A549 (cell line): ENCODE data around the gene TGDS. TPM values are rescaled to one million over a fixed set of nuclear protein-coding genes. Genes with fewer than 3 reads are reported as not detected.
A peak's percentile ranks its signal among the peaks of the same experiment; 100 is the strongest.

Experiments
- ATAC-seq, 2 experiments: fragments of 200-7000 bp in 1 of 2; fragments of >200 bp in 1 of 2; cut with Nextera tagmentation in 1 of 2; cut with Tn5 transposase in 1 of 2; 3 replicates each; pipeline versions ENCODE4 v1.8.0 to v1.9.1; 2018 to 2020; ENCODE audit warnings: mild to moderate bottlenecking in 1 of 2, moderate library complexity in 1 of 2
- CTCF ChIA-PET: fragments of 300-600 bp; sonication (Branson Sonifier 250); formaldehyde crosslinking; extraction: SDS; loops from one replicate; lab custom pipeline; 2021; ENCODE audit warnings: antibody characterized with exemption, inconsistent platforms; lab: Yijun Ruan, JAX
- POLR2A ChIA-PET: fragments of 350-600 bp; formaldehyde crosslinking; extraction: SDS; loops from one replicate; lab custom pipeline; 2021; ENCODE audit warnings: antibody characterized with exemption, inconsistent platforms; lab: Yijun Ruan, JAX
- DNase-seq, 2 experiments: peaks; one replicate each; pipeline versions ENCODE4 v3.0.0 to v3.0.0-alpha.2; 2011 to 2016; ENCODE audit warnings: low read depth in 1 of 2, low spot score in 1 of 2
- FAIRE-seq: peaks from 2 replicates; lab custom pipeline; 2011; peaks lifted over from hg19 to GRCh38; lab: Jason Lieb, UNC
- H3K27ac ChIP-seq, 2 experiments: fragments of >200 bp; sonication (Bioruptor Twin); formaldehyde crosslinking; 3 replicates each; pipeline ENCODE4 v1.5.1; 2016 to 2017
- H3K4me1 ChIP-seq: fragments of >200 bp; sonication (Bioruptor Twin); formaldehyde crosslinking; 3 replicates; pipeline ENCODE4 v1.6.1; 2016
- H3K4me2 ChIP-seq: fragments of >200 bp; sonication (Bioruptor Twin); formaldehyde crosslinking; 3 replicates; pipeline ENCODE4 v1.6.1; 2016
- H3K4me3 ChIP-seq: fragments of >200 bp; sonication (Bioruptor Twin); formaldehyde crosslinking; 3 replicates; pipeline ENCODE4 v1.5.1; 2016
- H3K9me3 ChIP-seq: fragments of >200 bp; sonication (Bioruptor Twin); formaldehyde crosslinking; 3 replicates; pipeline ENCODE4 v1.6.1; 2016
- CBX8 ChIP-seq: fragments of 200-600 bp; sonication (generic); IDR thresholded peaks from 2 replicates; pipeline ENCODE4 v1.6.1; 2016
- CEBPB ChIP-seq, 2 experiments: fragments of >200 bp in 1 of 2; sonication (Bioruptor Twin) in 1 of 2; formaldehyde crosslinking in 1 of 2; IDR thresholded peaks; 2 replicates each; pipeline ENCODE4 v1.6.1; 2012 to 2016
- CHD4 ChIP-seq: fragments of 200-600 bp; sonication (generic); IDR thresholded peaks from 2 replicates; pipeline ENCODE4 v1.6.1; 2016; ENCODE audit warnings: antibody characterized with exemption, mild to moderate bottlenecking, borderline replicate concordance
- EHMT2 ChIP-seq: fragments of 200-600 bp; sonication (generic); IDR thresholded peaks from 2 replicates; pipeline ENCODE4 v1.6.1; 2016; ENCODE audit warnings: antibody characterized with exemption, low read depth, mild to moderate bottlenecking, moderate library complexity
- ESRRA ChIP-seq: fragments of 150-350 bp; IDR thresholded peaks from 2 replicates; pipeline ENCODE4 v1.6.1; 2014; ENCODE audit warnings: mild to moderate bottlenecking, low read length, borderline replicate concordance
- HDAC2 ChIP-seq: fragments of 200-600 bp; sonication (generic); IDR thresholded peaks from 2 replicates; pipeline ENCODE4 v1.6.1; 2016
- HEYL ChIP-seq: fragments of 250-450 bp; sonication (Bioruptor Pico); IDR thresholded peaks from 2 replicates; pipeline ENCODE4 v1.8.0; 2021; ENCODE audit warnings: mild to moderate bottlenecking, moderate library complexity
- HOXA7 ChIP-seq: fragments of 250-450 bp; sonication (Bioruptor Pico); IDR thresholded peaks from 2 replicates; pipeline ENCODE4 v1.5.0; 2020; ENCODE audit warnings: mild to moderate bottlenecking, moderate library complexity
- HOXB13 ChIP-seq: fragments of 250-450 bp; sonication (Bioruptor Pico); IDR thresholded peaks from 2 replicates; pipeline ENCODE4 v1.5.0; 2020; ENCODE audit warnings: low read depth, mild to moderate bottlenecking, moderate library complexity
- JUN ChIP-seq, 2 experiments: fragments of >200 bp; sonication (Bioruptor Twin); formaldehyde crosslinking; IDR thresholded peaks; 2 replicates in 1 of 2; 3 replicates in 1 of 2; pipeline ENCODE4 v1.6.1; 2016 to 2017
- KDM1A ChIP-seq: fragments of 200-600 bp; sonication (generic); IDR thresholded peaks from 2 replicates; pipeline ENCODE4 v1.6.1; 2016; ENCODE audit warnings: low read depth, mild to moderate bottlenecking
- MYC ChIP-seq: IDR thresholded peaks from 2 replicates; pipeline ENCODE4 v1.6.1; 2012; ENCODE audit warnings: mild to moderate bottlenecking, inconsistent platforms, low read length, improper control_type of control experiment, borderline replicate concordance
- NFE2L2 ChIP-seq: fragments of 150-350 bp; conservative IDR thresholded peaks from 2 replicates; pipeline ENCODE4 v1.6.1; 2014; ENCODE audit warnings: low read length
- PHF8 ChIP-seq: fragments of 200-600 bp; sonication (generic); IDR thresholded peaks from 2 replicates; pipeline ENCODE4 v1.6.1; 2016; ENCODE audit warnings: low read depth, mild to moderate bottlenecking, antibody characterized with exemption, moderate library complexity, borderline replicate concordance
- RAD21 ChIP-seq, 2 experiments: fragments of >200 bp in 1 of 2; sonication (Bioruptor Twin) in 1 of 2; formaldehyde crosslinking in 1 of 2; IDR thresholded peaks in 1 of 2; conservative IDR thresholded peaks in 1 of 2; 2 replicates in 1 of 2; 3 replicates in 1 of 2; pipeline ENCODE4 v1.6.1; 2012 to 2018; ENCODE audit warnings: inconsistent platforms in 1 of 2
- RARB ChIP-seq: fragments of 250-450 bp; sonication (Bioruptor Pico); IDR thresholded peaks from 2 replicates; pipeline ENCODE4 v1.8.0; 2021; ENCODE audit warnings: mild to moderate bottlenecking, moderate library complexity
- RFX5 ChIP-seq: fragments of 450-650 bp; IDR thresholded peaks from 2 replicates; pipeline ENCODE4 v1.7.1; 2014; ENCODE audit warnings: antibody characterized with exemption, mild to moderate bottlenecking, moderate library complexity
- SMC3 ChIP-seq: fragments of >200 bp; sonication (Bioruptor Twin); formaldehyde crosslinking; IDR thresholded peaks from 3 replicates; pipeline ENCODE4 v1.6.1; 2018; ENCODE audit warnings: inconsistent platforms
- TP53 ChIP-seq: fragments of 250-450 bp; sonication (Bioruptor Pico); IDR thresholded peaks from 2 replicates; pipeline ENCODE4 v1.5.0; 2021; ENCODE audit warnings: mild to moderate bottlenecking, moderate library complexity
- ZC3H11A ChIP-seq: fragments of 450-650 bp; IDR thresholded peaks from 2 replicates; pipeline ENCODE4 v1.6.1; 2014; ENCODE audit warnings: antibody characterized with exemption, mild to moderate bottlenecking
- ZSCAN20 ChIP-seq: fragments of 250-450 bp; sonication (Bioruptor Pico); IDR thresholded peaks from 2 replicates; pipeline ENCODE4 v1.8.0; 2022; ENCODE audit warnings: mild to moderate bottlenecking, moderate library complexity
- WGBS: methylation state at CpG from one replicate; pipeline ENCODE4 v1.1.6; 2017; ENCODE audit errors: missing lambda C conversion rate; 5-methylcytosine and 5-hydroxymethylcytosine counted together
- polyA plus RNA-seq, 4 experiments: library from polyadenylated mRNA; depleted of rRNA in 3 of 4; stranded (reverse); fragments of >200 nt; fragmentation: RNase III in 1 of 4; extraction: RNeasy Plus Mini Kit Qiagen cat#74134 plus additional on column Dnase treatment in 1 of 4; gene quantifications; 2 replicates in 3 of 4; 3 replicates in 1 of 4; pipeline ENCODE4 v1.2.3, GENCODE V29; 2011 to 2017
- TF ChIP-seq, protein P1 (sequence below): IDR thresholded peaks from 2 replicates; pipeline ENCODE4 v1.6.1; 2012; ENCODE audit warnings: low read depth, borderline replicate concordance
- TF ChIP-seq, protein P2 (sequence below): IDR thresholded peaks from 2 replicates; pipeline ENCODE4 v1.6.1; 2012
- TF ChIP-seq, protein P3 (sequence below): fragments of 450-650 bp; IDR thresholded peaks from 2 replicates; pipeline ENCODE4 v1.6.1; 2014; ENCODE audit warnings: antibody characterized with exemption
- TF ChIP-seq, protein P4 (sequence below): fragments of >200 bp; sonication (Bioruptor Twin); formaldehyde crosslinking; IDR thresholded peaks from 3 replicates; pipeline ENCODE4 v1.5.1; 2016
- TF ChIP-seq, protein P5 (sequence below): fragments of >200 bp; sonication (Bioruptor Twin); formaldehyde crosslinking; IDR thresholded peaks from 2 replicates; pipeline ENCODE4 v1.6.1; 2016
- TF ChIP-seq, protein P6 (sequence below): fragments of >200 bp; sonication (Bioruptor Twin); formaldehyde crosslinking; IDR thresholded peaks from 3 replicates; pipeline ENCODE4 v1.6.1; 2016

The TGDS gene
- polyA plus RNA-seq, 2 of the 4 experiments (the other 2 are of a cell fraction): 6.8 to 24.3 TPM

DNA sequence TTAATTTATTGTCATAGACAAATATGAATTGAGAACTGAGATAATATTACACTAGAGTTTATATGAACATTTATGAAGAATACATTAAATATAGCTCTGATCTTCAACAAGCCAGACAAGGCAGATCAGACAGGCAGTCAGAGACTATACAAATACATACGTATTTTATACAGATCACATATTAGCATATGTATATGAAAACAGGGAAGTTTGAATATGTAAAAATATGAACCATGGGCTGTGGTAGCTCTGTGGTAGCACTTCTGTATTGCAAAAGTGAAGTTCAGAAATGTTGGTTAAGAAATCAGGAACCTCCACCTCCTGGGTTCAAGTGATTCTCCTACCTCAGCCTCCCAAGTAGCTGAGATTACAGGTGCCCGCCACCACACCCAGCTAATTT lies 26.4 kb upstream of the TGDS start:
- Histone ChIP-seq H3K4me1 (no peaks in the 10 kb centered on the region), H3K4me3 (no peak overlapping the region), H3K9me3 (no peaks in the 10 kb centered on the region), H3K27ac (no peak overlapping the region), H3K4me2 (no peak overlapping the region)
- ATAC-seq (no peak), DNase-seq (no peak), FAIRE-seq (no peak)
- TF ChIP-seq JUN (IDR thresholded peaks at IDR 0.05): no peak
- no peak for TF ChIP-seq HOXA7 (CRISPR knock-in tag)
- no peak for TF ChIP-seq CHD4
- no peak for TF ChIP-seq HOXB13
- no peak for TF ChIP-seq ESRRA
- TF ChIP-seq HEYL (CRISPR knock-in tag): no peak
- no peak for TF ChIP-seq RAD21 (conservative IDR thresholded peaks at IDR 0.05 in 1 of 2, IDR thresholded peaks at IDR 0.05 in 1 of 2)
- TF ChIP-seq CBX8: no peak
- TF ChIP-seq, protein P1, sequence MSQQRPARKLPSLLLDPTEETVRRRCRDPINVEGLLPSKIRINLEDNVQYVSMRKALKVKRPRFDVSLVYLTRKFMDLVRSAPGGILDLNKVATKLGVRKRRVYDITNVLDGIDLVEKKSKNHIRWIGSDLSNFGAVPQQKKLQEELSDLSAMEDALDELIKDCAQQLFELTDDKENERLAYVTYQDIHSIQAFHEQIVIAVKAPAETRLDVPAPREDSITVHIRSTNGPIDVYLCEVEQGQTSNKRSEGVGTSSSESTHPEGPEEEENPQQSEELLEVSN: no peak
- TF ChIP-seq RARB: no peak
- TF ChIP-seq EHMT2: no peak
- TF ChIP-seq SMC3: no peak
- TF ChIP-seq, protein P2, sequence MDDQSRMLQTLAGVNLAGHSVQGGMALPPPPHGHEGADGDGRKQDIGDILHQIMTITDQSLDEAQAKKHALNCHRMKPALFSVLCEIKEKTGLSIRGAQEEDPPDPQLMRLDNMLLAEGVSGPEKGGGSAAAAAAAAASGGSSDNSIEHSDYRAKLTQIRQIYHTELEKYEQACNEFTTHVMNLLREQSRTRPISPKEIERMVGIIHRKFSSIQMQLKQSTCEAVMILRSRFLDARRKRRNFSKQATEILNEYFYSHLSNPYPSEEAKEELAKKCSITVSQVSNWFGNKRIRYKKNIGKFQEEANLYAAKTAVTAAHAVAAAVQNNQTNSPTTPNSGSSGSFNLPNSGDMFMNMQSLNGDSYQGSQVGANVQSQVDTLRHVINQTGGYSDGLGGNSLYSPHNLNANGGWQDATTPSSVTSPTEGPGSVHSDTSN: no peak
- TF ChIP-seq HDAC2: no peak
- TF ChIP-seq, protein P3, sequence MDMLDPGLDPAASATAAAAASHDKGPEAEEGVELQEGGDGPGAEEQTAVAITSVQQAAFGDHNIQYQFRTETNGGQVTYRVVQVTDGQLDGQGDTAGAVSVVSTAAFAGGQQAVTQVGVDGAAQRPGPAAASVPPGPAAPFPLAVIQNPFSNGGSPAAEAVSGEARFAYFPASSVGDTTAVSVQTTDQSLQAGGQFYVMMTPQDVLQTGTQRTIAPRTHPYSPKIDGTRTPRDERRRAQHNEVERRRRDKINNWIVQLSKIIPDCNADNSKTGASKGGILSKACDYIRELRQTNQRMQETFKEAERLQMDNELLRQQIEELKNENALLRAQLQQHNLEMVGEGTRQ: no peak
- TF ChIP-seq, protein P4, sequence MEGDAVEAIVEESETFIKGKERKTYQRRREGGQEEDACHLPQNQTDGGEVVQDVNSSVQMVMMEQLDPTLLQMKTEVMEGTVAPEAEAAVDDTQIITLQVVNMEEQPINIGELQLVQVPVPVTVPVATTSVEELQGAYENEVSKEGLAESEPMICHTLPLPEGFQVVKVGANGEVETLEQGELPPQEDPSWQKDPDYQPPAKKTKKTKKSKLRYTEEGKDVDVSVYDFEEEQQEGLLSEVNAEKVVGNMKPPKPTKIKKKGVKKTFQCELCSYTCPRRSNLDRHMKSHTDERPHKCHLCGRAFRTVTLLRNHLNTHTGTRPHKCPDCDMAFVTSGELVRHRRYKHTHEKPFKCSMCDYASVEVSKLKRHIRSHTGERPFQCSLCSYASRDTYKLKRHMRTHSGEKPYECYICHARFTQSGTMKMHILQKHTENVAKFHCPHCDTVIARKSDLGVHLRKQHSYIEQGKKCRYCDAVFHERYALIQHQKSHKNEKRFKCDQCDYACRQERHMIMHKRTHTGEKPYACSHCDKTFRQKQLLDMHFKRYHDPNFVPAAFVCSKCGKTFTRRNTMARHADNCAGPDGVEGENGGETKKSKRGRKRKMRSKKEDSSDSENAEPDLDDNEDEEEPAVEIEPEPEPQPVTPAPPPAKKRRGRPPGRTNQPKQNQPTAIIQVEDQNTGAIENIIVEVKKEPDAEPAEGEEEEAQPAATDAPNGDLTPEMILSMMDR: no peak
- POLR2A ChIA-PET: no interaction called here
- CTCF ChIA-PET: interaction anchor here (1.5 kb wide), 1 partner anchor 782 kb away, joined by 3 read pairs; no protein-coding TSS in a partner anchor
- WGBS: 92% methylated on average over 2 of the region's 2 CpGs

DNA sequence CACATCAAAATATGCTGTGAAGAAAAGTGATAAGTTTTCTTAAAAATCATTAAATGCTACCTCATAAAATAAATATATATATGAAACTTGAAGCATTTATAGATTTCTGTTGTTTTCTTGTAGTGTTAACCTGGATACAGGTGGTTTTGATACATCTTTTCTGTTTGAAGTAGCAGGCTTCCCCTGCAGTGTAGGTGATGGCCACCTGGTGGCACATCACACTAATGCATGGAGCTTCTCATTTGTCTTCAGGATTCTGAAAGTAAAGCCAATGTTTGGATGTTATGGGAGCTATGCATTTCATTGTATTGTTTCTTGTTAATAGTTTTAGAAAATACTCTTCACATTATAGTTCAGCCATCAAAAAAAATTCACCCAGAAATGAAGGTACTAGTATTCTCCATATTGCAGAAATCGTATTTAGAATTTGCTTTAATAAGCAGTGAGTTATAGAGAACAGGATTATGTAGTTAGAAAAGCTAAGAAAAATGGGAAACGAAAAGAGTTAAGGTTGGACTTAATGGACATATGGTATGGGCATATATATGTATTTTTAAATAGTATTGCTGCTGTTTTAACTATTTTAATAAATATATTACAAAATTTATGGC lies 24.4 kb upstream of the TGDS start:
- POLR2A ChIA-PET: interaction anchor here (1.4 kb wide), 1 partner anchor 347 kb away, joined by 6 read pairs; no protein-coding TSS in a partner anchor
- 44% methylated on average over 2 of the region's 2 CpGs for WGBS
- TF ChIP-seq KDM1A: no peak
- TF ChIP-seq, protein P1: no peak
- TF ChIP-seq ZC3H11A: no peak
- TF ChIP-seq, protein P3: no peak
- TF ChIP-seq, protein P5, sequence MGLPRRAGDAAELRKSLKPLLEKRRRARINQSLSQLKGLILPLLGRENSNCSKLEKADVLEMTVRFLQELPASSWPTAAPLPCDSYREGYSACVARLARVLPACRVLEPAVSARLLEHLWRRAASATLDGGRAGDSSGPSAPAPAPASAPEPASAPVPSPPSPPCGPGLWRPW: no peak
- TF ChIP-seq CHD4: no peak
- TF ChIP-seq, protein P6, sequence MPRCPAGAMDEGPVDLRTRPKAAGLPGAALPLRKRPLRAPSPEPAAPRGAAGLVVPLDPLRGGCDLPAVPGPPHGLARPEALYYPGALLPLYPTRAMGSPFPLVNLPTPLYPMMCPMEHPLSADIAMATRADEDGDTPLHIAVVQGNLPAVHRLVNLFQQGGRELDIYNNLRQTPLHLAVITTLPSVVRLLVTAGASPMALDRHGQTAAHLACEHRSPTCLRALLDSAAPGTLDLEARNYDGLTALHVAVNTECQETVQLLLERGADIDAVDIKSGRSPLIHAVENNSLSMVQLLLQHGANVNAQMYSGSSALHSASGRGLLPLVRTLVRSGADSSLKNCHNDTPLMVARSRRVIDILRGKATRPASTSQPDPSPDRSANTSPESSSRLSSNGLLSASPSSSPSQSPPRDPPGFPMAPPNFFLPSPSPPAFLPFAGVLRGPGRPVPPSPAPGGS: no peak
- TF ChIP-seq, protein P2: no peak
- no peak for TF ChIP-seq PHF8
- peak; percentile 59 to 68; a peak in 4 of 5 replicates for TF ChIP-seq RAD21 (conservative IDR thresholded peaks at IDR 0.05 in 1 of 2, IDR thresholded peaks at IDR 0.05 in 1 of 2)
- TF ChIP-seq NFE2L2: no peak
- no peak for TF ChIP-seq CEBPB (IDR thresholded peaks at IDR 0.05)
- no peak for TF ChIP-seq TP53 (CRISPR knock-in tag)
- peak; percentile 57 for TF ChIP-seq SMC3
- no peak for TF ChIP-seq MYC
- no peak for TF ChIP-seq HOXB13
- no peak for TF ChIP-seq ZSCAN20 (CRISPR knock-in tag)
- no peak for TF ChIP-seq HDAC2
- no peak for TF ChIP-seq RFX5

More for the DNA sequence above, 24.4 kb upstream of the TGDS start:
- no peaks in the 10 kb centered on the region for H3K4me1 ChIP-seq
- H3K4me2 ChIP-seq: no peak overlapping the region
- H3K9me3 ChIP-seq: no peaks in the 10 kb centered on the region
- CTCF ChIA-PET: interaction anchor here (0.7 to 2.2 kb wide), 16 partner anchors 9 to 860 kb away, joined by 3 to 21 read pairs (median 4); partner anchors contain the start of gene GPR180
- no peak overlapping the region for H3K4me3 ChIP-seq
- no peak overlapping the region for H3K27ac ChIP-seq
- DNase-seq: peak; percentile 13 to 45
- FAIRE-seq: no peak
- ATAC-seq: peak; percentile 70 to 81; a peak in 4 of 6 replicates
